A549 (cell line): ENCODE results near the gene TIGD3. TPM values are rescaled to one million over a fixed set of nuclear protein-coding genes. Genes with fewer than 3 reads are reported as not detected.

Source experiments
- ATAC-seq, 2 experiments: fragments of 200-7000 bp in 1 of 2; fragments of >200 bp in 1 of 2; cut with Nextera tagmentation in 1 of 2; cut with Tn5 transposase in 1 of 2; 3 replicates each; pipeline versions ENCODE4 v1.8.0 to v1.9.1; 2018 to 2020; ENCODE audit warnings: mild to moderate bottlenecking in 1 of 2, moderate library complexity in 1 of 2
- CTCF ChIA-PET: fragments of 300-600 bp; sonication (Branson Sonifier 250); formaldehyde crosslinking; extraction: SDS; loops from one replicate; lab custom pipeline; 2021; ENCODE audit warnings: antibody characterized with exemption, inconsistent platforms; lab: Yijun Ruan, JAX
- POLR2A ChIA-PET: fragments of 350-600 bp; formaldehyde crosslinking; extraction: SDS; loops from one replicate; lab custom pipeline; 2021; ENCODE audit warnings: antibody characterized with exemption, inconsistent platforms; lab: Yijun Ruan, JAX
- DNase-seq, 2 experiments: peaks; one replicate each; pipeline versions ENCODE4 v3.0.0 to v3.0.0-alpha.2; 2011 to 2016; ENCODE audit warnings: low read depth in 1 of 2, low spot score in 1 of 2
- FAIRE-seq: peaks from 2 replicates; lab custom pipeline; 2011; peaks lifted over from hg19 to GRCh38; lab: Jason Lieb, UNC
- H3K27ac ChIP-seq, 2 experiments: fragments of >200 bp; sonication (Bioruptor Twin); formaldehyde crosslinking; 3 replicates each; pipeline ENCODE4 v1.5.1; 2016 to 2017
- H3K4me1 ChIP-seq: fragments of >200 bp; sonication (Bioruptor Twin); formaldehyde crosslinking; 3 replicates; pipeline ENCODE4 v1.6.1; 2016
- H3K4me2 ChIP-seq: fragments of >200 bp; sonication (Bioruptor Twin); formaldehyde crosslinking; 3 replicates; pipeline ENCODE4 v1.6.1; 2016
- H3K4me3 ChIP-seq: fragments of >200 bp; sonication (Bioruptor Twin); formaldehyde crosslinking; 3 replicates; pipeline ENCODE4 v1.5.1; 2016
- H3K9me3 ChIP-seq: fragments of >200 bp; sonication (Bioruptor Twin); formaldehyde crosslinking; 3 replicates; pipeline ENCODE4 v1.6.1; 2016
- BCL3 ChIP-seq: fragments of >200 bp; sonication (Bioruptor Twin); formaldehyde crosslinking; IDR thresholded peaks from 3 replicates; pipeline ENCODE4 v1.6.1; 2016
- BHLHE40 ChIP-seq: IDR thresholded peaks from 2 replicates; pipeline ENCODE4 v1.6.1; 2012; ENCODE audit warnings: low read depth, low read length, inconsistent platforms
- CEBPB ChIP-seq, 2 experiments: fragments of >200 bp in 1 of 2; sonication (Bioruptor Twin) in 1 of 2; formaldehyde crosslinking in 1 of 2; IDR thresholded peaks; 2 replicates each; pipeline ENCODE4 v1.6.1; 2012 to 2016
- CHD2 ChIP-seq: fragments of 150-350 bp; IDR thresholded peaks from 2 replicates; pipeline ENCODE4 v1.6.1; 2014; ENCODE audit warnings: low read length; ENCODE audit not compliant: partially characterized antibody
- EHF ChIP-seq: fragments of 250-450 bp; sonication (Bioruptor Pico); IDR thresholded peaks from 2 replicates; pipeline ENCODE4 v1.5.0; 2020; ENCODE audit warnings: mild to moderate bottlenecking
- EHMT2 ChIP-seq: fragments of 200-600 bp; sonication (generic); IDR thresholded peaks from 2 replicates; pipeline ENCODE4 v1.6.1; 2016; ENCODE audit warnings: antibody characterized with exemption, low read depth, mild to moderate bottlenecking, moderate library complexity
- FOSB ChIP-seq: fragments of 250-450 bp; sonication (Bioruptor Pico); IDR thresholded peaks from 2 replicates; pipeline ENCODE4 v1.5.0; 2020; ENCODE audit warnings: mild to moderate bottlenecking, moderate library complexity
- GATA3 ChIP-seq: IDR thresholded peaks from 2 replicates; pipeline ENCODE4 v1.6.1; 2012; ENCODE audit warnings: borderline replicate concordance
- HDAC2 ChIP-seq: fragments of 200-600 bp; sonication (generic); IDR thresholded peaks from 2 replicates; pipeline ENCODE4 v1.6.1; 2016
- HMGXB4 ChIP-seq: fragments of 250-450 bp; sonication (Bioruptor Pico); IDR thresholded peaks from 2 replicates; pipeline ENCODE4 v1.5.0; 2021; ENCODE audit warnings: mild to moderate bottlenecking, moderate library complexity, borderline replicate concordance
- HOXB5 ChIP-seq: fragments of 250-450 bp; sonication (Bioruptor Pico); IDR thresholded peaks from 2 replicates; pipeline ENCODE4 v1.5.0; 2020; ENCODE audit warnings: mild to moderate bottlenecking, moderate library complexity
- KDM5A ChIP-seq: fragments of 200-600 bp; sonication (generic); IDR thresholded peaks from 2 replicates; pipeline ENCODE4 v1.6.1; 2016; ENCODE audit warnings: antibody characterized with exemption, mild to moderate bottlenecking
- MAFK ChIP-seq: fragments of 450-650 bp; IDR thresholded peaks from 2 replicates; pipeline ENCODE4 v1.6.1; 2014; ENCODE audit not compliant: partially characterized antibody
- MAZ ChIP-seq: fragments of 150-350 bp; IDR thresholded peaks from 2 replicates; pipeline ENCODE4 v1.6.1; 2014; ENCODE audit warnings: antibody characterized with exemption, low read depth, low read length, borderline replicate concordance
- MYC ChIP-seq: IDR thresholded peaks from 2 replicates; pipeline ENCODE4 v1.6.1; 2012; ENCODE audit warnings: mild to moderate bottlenecking, inconsistent platforms, low read length, improper control_type of control experiment, borderline replicate concordance
- NPAS2 ChIP-seq: fragments of 250-450 bp; sonication (Bioruptor Pico); IDR thresholded peaks from 2 replicates; pipeline ENCODE4 v1.8.0; 2022; ENCODE audit warnings: mild to moderate bottlenecking, moderate library complexity, borderline replicate concordance
- NR3C1 ChIP-seq: fragments of >200 bp; sonication (Bioruptor Twin); formaldehyde crosslinking; IDR thresholded peaks from 3 replicates; pipeline ENCODE4 v1.6.1; 2017
- RAD21 ChIP-seq, 2 experiments: fragments of >200 bp in 1 of 2; sonication (Bioruptor Twin) in 1 of 2; formaldehyde crosslinking in 1 of 2; IDR thresholded peaks in 1 of 2; conservative IDR thresholded peaks in 1 of 2; 2 replicates in 1 of 2; 3 replicates in 1 of 2; pipeline ENCODE4 v1.6.1; 2012 to 2018; ENCODE audit warnings: inconsistent platforms in 1 of 2
- RARB ChIP-seq: fragments of 250-450 bp; sonication (Bioruptor Pico); IDR thresholded peaks from 2 replicates; pipeline ENCODE4 v1.8.0; 2021; ENCODE audit warnings: mild to moderate bottlenecking, moderate library complexity
- RCOR1 ChIP-seq: fragments of 150-350 bp; IDR thresholded peaks from 2 replicates; pipeline ENCODE4 v1.6.1; 2014; ENCODE audit warnings: antibody characterized with exemption, low read length, low read depth
- SMC3 ChIP-seq: fragments of >200 bp; sonication (Bioruptor Twin); formaldehyde crosslinking; IDR thresholded peaks from 3 replicates; pipeline ENCODE4 v1.6.1; 2018; ENCODE audit warnings: inconsistent platforms
- SREBF2 ChIP-seq: fragments of 450-650 bp; IDR thresholded peaks from 2 replicates; pipeline ENCODE4 v1.6.1; 2014; ENCODE audit warnings: mild to moderate bottlenecking, moderate library complexity
- USF2 ChIP-seq: fragments of 450-650 bp; IDR thresholded peaks from 2 replicates; pipeline ENCODE4 v1.6.1; 2014; ENCODE audit warnings: antibody characterized with exemption
- ZC3H11A ChIP-seq: fragments of 450-650 bp; IDR thresholded peaks from 2 replicates; pipeline ENCODE4 v1.6.1; 2014; ENCODE audit warnings: antibody characterized with exemption, mild to moderate bottlenecking
- ZFP36 ChIP-seq: fragments of 450-650 bp; IDR thresholded peaks from 2 replicates; pipeline ENCODE4 v1.6.1; 2014; ENCODE audit warnings: borderline replicate concordance; ENCODE audit not compliant: partially characterized antibody
- ZNF302 ChIP-seq: fragments of 250-450 bp; sonication (Bioruptor Pico); IDR thresholded peaks from 2 replicates; pipeline ENCODE4 v1.9.0; 2021; ENCODE audit warnings: inconsistent platforms, mild to moderate bottlenecking, moderate library complexity
- ZSCAN20 ChIP-seq: fragments of 250-450 bp; sonication (Bioruptor Pico); IDR thresholded peaks from 2 replicates; pipeline ENCODE4 v1.8.0; 2022; ENCODE audit warnings: mild to moderate bottlenecking, moderate library complexity
- WGBS: methylation state at CpG from one replicate; pipeline ENCODE4 v1.1.6; 2017; ENCODE audit errors: missing lambda C conversion rate; 5-methylcytosine and 5-hydroxymethylcytosine counted together
- polyA plus RNA-seq, 4 experiments: library from polyadenylated mRNA; depleted of rRNA in 3 of 4; stranded (reverse); fragments of >200 nt; fragmentation: RNase III in 1 of 4; extraction: RNeasy Plus Mini Kit Qiagen cat#74134 plus additional on column Dnase treatment in 1 of 4; gene quantifications; 2 replicates in 3 of 4; 3 replicates in 1 of 4; pipeline ENCODE4 v1.2.3, GENCODE V29; 2011 to 2017
- TF ChIP-seq, protein P1 (sequence below): IDR thresholded peaks from 2 replicates; pipeline ENCODE4 v1.6.1; 2012; ENCODE audit warnings: low read depth, borderline replicate concordance
- TF ChIP-seq, protein P2 (sequence below): fragments of >200 bp; sonication (Bioruptor Twin); formaldehyde crosslinking; IDR thresholded peaks from 3 replicates; pipeline ENCODE4 v1.5.1; 2016
- TF ChIP-seq, protein P3 (sequence below): IDR thresholded peaks from 2 replicates; pipeline ENCODE4 v1.6.1; 2012

The TIGD3 gene
- polyA plus RNA-seq, 2 of the 4 experiments (the other 2 are of a cell fraction), result 0.37 to 0.66 TPM

GRCh38 chr11:65363770-65364169 is 9.2 kb downstream of the TIGD3 start:
- H3K4me2 ChIP-seq, result no peak overlapping the region
- H3K9me3 ChIP-seq, result no peaks in the 10 kb centered on the region
- ChIA-PET POLR2A (no interaction called here), CTCF (interaction anchor here (1.0 to 7.5 kb wide), 2 partner anchors 11 to 147 kb away, joined by 3 to 35 read pairs; no protein-coding TSS in a partner anchor)
- no peak for FAIRE-seq
- no peak for DNase-seq
- no peak overlapping the region for H3K4me3 ChIP-seq
- H3K27ac ChIP-seq, result no peak overlapping the region
- no peak for ATAC-seq
- 76% methylated on average over 3 of the region's 3 CpGs for WGBS
- TF ChIP-seq HMGXB4 (CRISPR knock-in tag) (no peak), NPAS2 (no peak), MYC (no peak), ZSCAN20 (CRISPR knock-in tag) (no peak), FOSB (no peak), GATA3 (no peak), CHD2 (no peak), ZNF302 (CRISPR knock-in tag) (no peak), HOXB5 (CRISPR knock-in tag) (no peak), RCOR1 (no peak), BCL3 (no peak), BHLHE40 (no peak), HDAC2 (no peak), USF2 (no peak), RARB (no peak), ZC3H11A (no peak), MAZ (no peak), EHMT2 (no peak), KDM5A (no peak)
- TF ChIP-seq, protein P1, sequence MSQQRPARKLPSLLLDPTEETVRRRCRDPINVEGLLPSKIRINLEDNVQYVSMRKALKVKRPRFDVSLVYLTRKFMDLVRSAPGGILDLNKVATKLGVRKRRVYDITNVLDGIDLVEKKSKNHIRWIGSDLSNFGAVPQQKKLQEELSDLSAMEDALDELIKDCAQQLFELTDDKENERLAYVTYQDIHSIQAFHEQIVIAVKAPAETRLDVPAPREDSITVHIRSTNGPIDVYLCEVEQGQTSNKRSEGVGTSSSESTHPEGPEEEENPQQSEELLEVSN, result no peak
- TF ChIP-seq, all 56 proteins: peak for 0
- H3K4me1 ChIP-seq, result peaks cover 7% of the 10 kb centered on the region

GRCh38 chr11:65366340-65366773 is 11.8 kb downstream of the TIGD3 start:
- TF ChIP-seq RARB (no peak), SREBF2 (no peak), SMC3 (peak; percentile 81), ZFP36 (no peak), EHF (CRISPR knock-in tag) (no peak), MAFK (no peak), ZSCAN20 (CRISPR knock-in tag) (no peak), BCL3 (no peak), CEBPB (IDR thresholded peaks at IDR 0.05) (no peak), RAD21 (conservative IDR thresholded peaks at IDR 0.05 in 1 of 2, IDR thresholded peaks at IDR 0.05 in 1 of 2) (peak; percentile 91 to 96), NR3C1 (no peak), MAZ (no peak)
- TF ChIP-seq, protein P2, sequence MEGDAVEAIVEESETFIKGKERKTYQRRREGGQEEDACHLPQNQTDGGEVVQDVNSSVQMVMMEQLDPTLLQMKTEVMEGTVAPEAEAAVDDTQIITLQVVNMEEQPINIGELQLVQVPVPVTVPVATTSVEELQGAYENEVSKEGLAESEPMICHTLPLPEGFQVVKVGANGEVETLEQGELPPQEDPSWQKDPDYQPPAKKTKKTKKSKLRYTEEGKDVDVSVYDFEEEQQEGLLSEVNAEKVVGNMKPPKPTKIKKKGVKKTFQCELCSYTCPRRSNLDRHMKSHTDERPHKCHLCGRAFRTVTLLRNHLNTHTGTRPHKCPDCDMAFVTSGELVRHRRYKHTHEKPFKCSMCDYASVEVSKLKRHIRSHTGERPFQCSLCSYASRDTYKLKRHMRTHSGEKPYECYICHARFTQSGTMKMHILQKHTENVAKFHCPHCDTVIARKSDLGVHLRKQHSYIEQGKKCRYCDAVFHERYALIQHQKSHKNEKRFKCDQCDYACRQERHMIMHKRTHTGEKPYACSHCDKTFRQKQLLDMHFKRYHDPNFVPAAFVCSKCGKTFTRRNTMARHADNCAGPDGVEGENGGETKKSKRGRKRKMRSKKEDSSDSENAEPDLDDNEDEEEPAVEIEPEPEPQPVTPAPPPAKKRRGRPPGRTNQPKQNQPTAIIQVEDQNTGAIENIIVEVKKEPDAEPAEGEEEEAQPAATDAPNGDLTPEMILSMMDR, result peak; percentile 85
- TF ChIP-seq, protein P3, sequence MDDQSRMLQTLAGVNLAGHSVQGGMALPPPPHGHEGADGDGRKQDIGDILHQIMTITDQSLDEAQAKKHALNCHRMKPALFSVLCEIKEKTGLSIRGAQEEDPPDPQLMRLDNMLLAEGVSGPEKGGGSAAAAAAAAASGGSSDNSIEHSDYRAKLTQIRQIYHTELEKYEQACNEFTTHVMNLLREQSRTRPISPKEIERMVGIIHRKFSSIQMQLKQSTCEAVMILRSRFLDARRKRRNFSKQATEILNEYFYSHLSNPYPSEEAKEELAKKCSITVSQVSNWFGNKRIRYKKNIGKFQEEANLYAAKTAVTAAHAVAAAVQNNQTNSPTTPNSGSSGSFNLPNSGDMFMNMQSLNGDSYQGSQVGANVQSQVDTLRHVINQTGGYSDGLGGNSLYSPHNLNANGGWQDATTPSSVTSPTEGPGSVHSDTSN, result no peak
- ChIA-PET CTCF (interaction anchor here (0.8 to 5.7 kb wide), 8 partner anchors 10 to 227 kb away, joined by 3 to 26 read pairs (median 6); no protein-coding TSS in a partner anchor), POLR2A (interaction anchor here (1.0 kb wide), 1 partner anchor 141 kb away, joined by 3 read pairs; no protein-coding TSS in a partner anchor)
- 3% methylated on average over 4 of the region's 4 CpGs for WGBS
- H3K4me2 ChIP-seq, result peak overlapping the region; percentile 45
- ATAC-seq (peak; percentile 84 to 85), DNase-seq (peak; percentile 88 to 90), FAIRE-seq (no peak)
- H3K4me3 ChIP-seq, result no peak overlapping the region
- H3K4me1 ChIP-seq, result peaks cover 18% of the 10 kb centered on the region
- H3K27ac ChIP-seq, result peak overlapping the region; percentile 45 to 72; a peak in 5 of 6 replicates
- H3K9me3 ChIP-seq, result no peaks in the 10 kb centered on the region
